Panc1 (cell line): ENCODE results near the gene OSBPL10. TPM values are rescaled to one million over a fixed set of nuclear protein-coding genes. Genes with fewer than 3 reads are reported as not detected.

ENCODE experiments used
- ATAC-seq: fragments of 200-7000 bp; cut with Tn5 transposase; 2 replicates; pipeline ENCODE4 v1.9.1; 2020; ENCODE audit warnings: mild to moderate bottlenecking, moderate library complexity
- BruUV-seq: library from RNA; stranded (reverse); fragments of 400-500 nt; replicated peaks from 2 replicates; lab custom pipeline; 2021; lab: Mats Ljungman, UMichigan
- CTCF ChIA-PET: fragments of 300-600 bp; sonication (Branson Sonifier 250); formaldehyde crosslinking; loops from one replicate; lab custom pipeline; 2022; ENCODE audit warnings: antibody characterized with exemption; lab: Charles Lee
- POLR2A ChIA-PET: fragments of 300-600 bp; sonication (Branson Sonifier 250); formaldehyde crosslinking; loops from one replicate; lab custom pipeline; 2022; ENCODE audit warnings: antibody characterized with exemption; lab: Charles Lee
- DNase-seq: peaks from one replicate; pipeline ENCODE4 v3.0.0-alpha.2; 2010; ENCODE audit warnings: low read depth, low spot score
- H3K27ac ChIP-seq: 2 replicates; pipeline ENCODE4 v1.5.1; 2011; ENCODE audit warnings: mild to moderate bottlenecking, low read length, inconsistent platforms
- H3K27me3 ChIP-seq: fragments of 200-500 bp; sonication (Bioruptor generic); 2 replicates; pipeline ENCODE4 v1.6.0; 2014; ENCODE audit warnings: low read length, inconsistent platforms; ENCODE audit not compliant: control insufficient read depth, insufficient read depth
- H3K36me3 ChIP-seq: fragments of 200-500 bp; sonication (Bioruptor generic); 2 replicates; pipeline ENCODE4 v1.5.1; 2014; ENCODE audit warnings: inconsistent platforms, mild to moderate bottlenecking, low read length, moderate library complexity; ENCODE audit not compliant: control insufficient read depth, insufficient read depth
- H3K4me1 ChIP-seq: 2 replicates; pipeline ENCODE4 v1.5.1; 2011; ENCODE audit warnings: inconsistent platforms, mild to moderate bottlenecking, low read length, moderate library complexity; ENCODE audit not compliant: control insufficient read depth, insufficient read depth
- H3K4me3 ChIP-seq, 2 experiments: 2 replicates each; pipeline ENCODE4 v1.5.1; 2011 to 2012; ENCODE audit warnings: low read depth in 2 of 2, low read length in 2 of 2, mild to moderate bottlenecking in 2 of 2, inconsistent platforms in 1 of 2, moderate library complexity in 1 of 2
- H3K9me3 ChIP-seq: fragments of 200-500 bp; sonication (Bioruptor generic); 2 replicates; pipeline ENCODE4 v1.5.1; 2014; ENCODE audit warnings: low read depth, mild to moderate bottlenecking, inconsistent platforms, low read length, moderate library complexity; ENCODE audit not compliant: control insufficient read depth, insufficient read depth
- POLR2AphosphoS5 ChIP-seq: IDR thresholded peaks from 2 replicates; pipeline ENCODE4 v1.6.1; 2012; ENCODE audit warnings: mild to moderate bottlenecking, low read depth, low read length, moderate library complexity
- SIN3A ChIP-seq: IDR thresholded peaks from 2 replicates; pipeline ENCODE4 v1.6.1; 2012; ENCODE audit warnings: low read depth, mild to moderate bottlenecking, low read length, moderate library complexity, borderline replicate concordance; ENCODE audit not compliant: insufficient read depth
- TCF7L2 ChIP-seq: IDR thresholded peaks from 2 replicates; pipeline ENCODE4 v1.6.1; 2011; ENCODE audit warnings: mild to moderate bottlenecking, low read depth, low read length, inconsistent platforms
- in situ Hi-C: cut with HindIII; loops from 2 replicates; pipeline ENCODE4 v1.10.0; 2016; ENCODE audit warnings: low sequenced_read_pairs, low pct_unique_long_range_greater_than_20kb
- intact Hi-C: fragments of 100-400 bp; cut with micrococcal nuclease; formaldehyde crosslinking; loops from one replicate; pipeline ENCODE4 v1.10.0; 2022; ENCODE audit not compliant: unreplicated experiment
- total RNA-seq: library from RNA; stranded (reverse); gene quantifications from one replicate; pipeline ENCODE4 v1.2.1, GENCODE V29; 2021; ENCODE audit not compliant: unreplicated experiment
- TF ChIP-seq, protein P1 (sequence below): fragments of 450-650 bp; IDR thresholded peaks from 2 replicates; pipeline ENCODE4 v1.5.1; 2017; ENCODE audit warnings: mild to moderate bottlenecking
- TF ChIP-seq, protein P2 (sequence below), 2 experiments: IDR thresholded peaks; 2 replicates each; pipeline ENCODE4 v1.6.1; 2011 to 2012; ENCODE audit warnings: low read depth in 2 of 2, control low read depth in 1 of 2, low read length in 1 of 2, mild to moderate bottlenecking in 1 of 2, moderate library complexity in 1 of 2; ENCODE audit not compliant: insufficient read depth in 1 of 2

Gene OSBPL10
- total RNA-seq, 1 experiment from 2014 or later: 88.1 TPM

DNA sequence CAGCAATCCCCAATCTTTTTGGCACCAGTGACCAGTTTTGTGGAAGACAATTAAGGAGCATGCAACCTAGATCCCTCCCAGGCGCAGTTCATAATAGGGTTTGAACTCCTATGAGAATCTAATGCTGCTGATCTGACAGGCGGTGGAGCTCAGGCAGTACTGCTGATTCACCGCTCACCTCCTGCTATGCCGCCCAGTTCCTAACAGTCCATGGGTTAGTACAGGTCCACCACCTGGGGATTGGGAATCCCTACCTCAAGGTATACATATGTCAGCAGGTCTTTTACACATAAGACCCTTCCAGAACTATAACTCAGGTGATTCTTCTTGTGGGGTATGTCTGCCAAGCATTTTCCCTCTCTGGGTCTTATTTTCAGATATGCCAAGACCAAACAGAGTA lies 182.2 kb downstream of the OSBPL10 start:
- no peaks in the 10 kb centered on the region for H3K36me3 ChIP-seq
- TF ChIP-seq, protein P1, sequence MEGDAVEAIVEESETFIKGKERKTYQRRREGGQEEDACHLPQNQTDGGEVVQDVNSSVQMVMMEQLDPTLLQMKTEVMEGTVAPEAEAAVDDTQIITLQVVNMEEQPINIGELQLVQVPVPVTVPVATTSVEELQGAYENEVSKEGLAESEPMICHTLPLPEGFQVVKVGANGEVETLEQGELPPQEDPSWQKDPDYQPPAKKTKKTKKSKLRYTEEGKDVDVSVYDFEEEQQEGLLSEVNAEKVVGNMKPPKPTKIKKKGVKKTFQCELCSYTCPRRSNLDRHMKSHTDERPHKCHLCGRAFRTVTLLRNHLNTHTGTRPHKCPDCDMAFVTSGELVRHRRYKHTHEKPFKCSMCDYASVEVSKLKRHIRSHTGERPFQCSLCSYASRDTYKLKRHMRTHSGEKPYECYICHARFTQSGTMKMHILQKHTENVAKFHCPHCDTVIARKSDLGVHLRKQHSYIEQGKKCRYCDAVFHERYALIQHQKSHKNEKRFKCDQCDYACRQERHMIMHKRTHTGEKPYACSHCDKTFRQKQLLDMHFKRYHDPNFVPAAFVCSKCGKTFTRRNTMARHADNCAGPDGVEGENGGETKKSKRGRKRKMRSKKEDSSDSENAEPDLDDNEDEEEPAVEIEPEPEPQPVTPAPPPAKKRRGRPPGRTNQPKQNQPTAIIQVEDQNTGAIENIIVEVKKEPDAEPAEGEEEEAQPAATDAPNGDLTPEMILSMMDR: no peak
- H3K4me1 ChIP-seq: no peaks in the 10 kb centered on the region
- ChIA-PET CTCF (no interaction called here), POLR2A (interaction anchor here (0.5 kb wide), 1 partner anchor 9 kb away, joined by 3 read pairs; no protein-coding TSS in a partner anchor)
- ATAC-seq (no peak), DNase-seq (no peak)
- intact Hi-C loops: no loop called here
- H3K4me3 ChIP-seq: no peak overlapping the region
- H3K9me3 ChIP-seq: no peaks in the 10 kb centered on the region
- H3K27me3 ChIP-seq: no peaks in the 10 kb centered on the region
- H3K27ac ChIP-seq: no peak overlapping the region
- in situ Hi-C loops: no loop called here
- no TSS peak for BruUV-seq

DNA sequence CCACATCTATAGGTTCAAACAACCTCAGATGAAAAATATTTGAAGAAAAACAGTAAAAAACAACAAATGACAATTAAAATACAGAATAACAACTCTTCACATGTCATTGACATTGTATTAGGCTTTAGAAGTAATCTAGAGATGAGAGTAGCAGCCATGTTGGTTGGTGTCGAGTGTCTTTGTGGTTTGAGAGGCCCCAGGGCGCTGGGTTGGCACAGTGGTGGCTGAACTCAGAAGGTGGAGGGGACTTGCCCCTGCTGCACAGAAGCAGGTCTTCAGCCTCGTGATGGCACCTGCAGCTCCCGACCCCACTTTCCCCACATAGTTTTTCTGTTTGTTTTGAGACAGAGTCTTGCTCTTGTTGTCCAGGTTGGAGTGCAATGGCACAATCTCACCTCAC lies 187.2 kb downstream of the OSBPL10 start:
- ATAC-seq: no peak
- Histone ChIP-seq H3K4me3 (no peak overlapping the region), H3K9me3 (no peaks in the 10 kb centered on the region), H3K4me1 (no peaks in the 10 kb centered on the region), H3K27me3 (no peaks in the 10 kb centered on the region), H3K36me3 (no peaks in the 10 kb centered on the region), H3K27ac (no peak overlapping the region)
- DNase-seq: no peak
- TF ChIP-seq TCF7L2: no peak
- TF ChIP-seq, protein P1: no peak
- TF ChIP-seq, protein P2, sequence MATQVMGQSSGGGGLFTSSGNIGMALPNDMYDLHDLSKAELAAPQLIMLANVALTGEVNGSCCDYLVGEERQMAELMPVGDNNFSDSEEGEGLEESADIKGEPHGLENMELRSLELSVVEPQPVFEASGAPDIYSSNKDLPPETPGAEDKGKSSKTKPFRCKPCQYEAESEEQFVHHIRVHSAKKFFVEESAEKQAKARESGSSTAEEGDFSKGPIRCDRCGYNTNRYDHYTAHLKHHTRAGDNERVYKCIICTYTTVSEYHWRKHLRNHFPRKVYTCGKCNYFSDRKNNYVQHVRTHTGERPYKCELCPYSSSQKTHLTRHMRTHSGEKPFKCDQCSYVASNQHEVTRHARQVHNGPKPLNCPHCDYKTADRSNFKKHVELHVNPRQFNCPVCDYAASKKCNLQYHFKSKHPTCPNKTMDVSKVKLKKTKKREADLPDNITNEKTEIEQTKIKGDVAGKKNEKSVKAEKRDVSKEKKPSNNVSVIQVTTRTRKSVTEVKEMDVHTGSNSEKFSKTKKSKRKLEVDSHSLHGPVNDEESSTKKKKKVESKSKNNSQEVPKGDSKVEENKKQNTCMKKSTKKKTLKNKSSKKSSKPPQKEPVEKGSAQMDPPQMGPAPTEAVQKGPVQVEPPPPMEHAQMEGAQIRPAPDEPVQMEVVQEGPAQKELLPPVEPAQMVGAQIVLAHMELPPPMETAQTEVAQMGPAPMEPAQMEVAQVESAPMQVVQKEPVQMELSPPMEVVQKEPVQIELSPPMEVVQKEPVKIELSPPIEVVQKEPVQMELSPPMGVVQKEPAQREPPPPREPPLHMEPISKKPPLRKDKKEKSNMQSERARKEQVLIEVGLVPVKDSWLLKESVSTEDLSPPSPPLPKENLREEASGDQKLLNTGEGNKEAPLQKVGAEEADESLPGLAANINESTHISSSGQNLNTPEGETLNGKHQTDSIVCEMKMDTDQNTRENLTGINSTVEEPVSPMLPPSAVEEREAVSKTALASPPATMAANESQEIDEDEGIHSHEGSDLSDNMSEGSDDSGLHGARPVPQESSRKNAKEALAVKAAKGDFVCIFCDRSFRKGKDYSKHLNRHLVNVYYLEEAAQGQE (IDR thresholded peaks at IDR 0.05; ENCODE audit: insufficient read depth in 1 of 2, low read depth in 2 of 2, low read length in 1 of 2): no peak
- TF ChIP-seq SIN3A: no peak
- no peak for TF ChIP-seq POLR2AphosphoS5
- ChIA-PET POLR2A (interaction anchor here (0.6 kb wide), 1 partner anchor 64 kb away, joined by 6 read pairs; no protein-coding TSS in a partner anchor), CTCF (no interaction called here)
- BruUV-seq: no TSS peak
- intact Hi-C loops (no loop called here), in situ Hi-C loops (no loop called here)

DNA sequence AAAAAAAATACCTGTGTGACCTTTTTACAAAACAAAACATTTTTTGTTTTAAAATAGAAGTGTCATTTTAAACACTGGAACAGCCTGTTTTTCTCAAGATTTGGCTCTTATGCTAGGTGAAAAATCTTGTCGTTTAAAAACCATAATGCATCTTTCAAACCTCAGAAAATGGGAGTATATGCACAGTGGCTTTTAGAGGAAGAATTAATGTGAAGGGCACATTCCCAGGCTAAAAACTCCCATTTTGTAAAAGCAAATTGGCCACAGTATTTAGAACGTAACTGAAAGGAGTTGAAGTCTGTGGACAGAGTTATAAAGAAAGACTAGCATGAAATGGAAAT lies 190.0 kb downstream of the OSBPL10 start:
- TF ChIP-seq, protein P2 (IDR thresholded peaks at IDR 0.05; ENCODE audit: insufficient read depth in 1 of 2, low read depth in 2 of 2, low read length in 1 of 2): no peak
- TF ChIP-seq SIN3A (no peak), POLR2AphosphoS5 (no peak), TCF7L2 (no peak)
- TF ChIP-seq, protein P1: no peak
- DNase-seq: no peak
- no peaks in the 10 kb centered on the region for H3K27me3 ChIP-seq
- in situ Hi-C loops: no loop called here
- H3K4me3 ChIP-seq: no peak overlapping the region
- no peaks in the 10 kb centered on the region for H3K9me3 ChIP-seq
- no TSS peak for BruUV-seq
- no peak overlapping the region for H3K27ac ChIP-seq
- intact Hi-C loops: no loop called here
- ChIA-PET POLR2A (no interaction called here), CTCF (no interaction called here)
- no peaks in the 10 kb centered on the region for H3K4me1 ChIP-seq
- H3K36me3 ChIP-seq: no peaks in the 10 kb centered on the region
- no peak for ATAC-seq
